OCI-LY1 (cell line): ENCODE results near the gene LGALS12.

Source experiments
- H2AFZ ChIP-seq: fragments of 200-600 bp; sonication (generic), shearing (Covaris generic); 2 replicates; pipeline ENCODE4 v1.6.0; 2014; ENCODE audit warnings: antibody characterized with exemption, mild to moderate bottlenecking, low read length
- H3F3A ChIP-seq: fragments of 200-600 bp; sonication (generic), shearing (Covaris generic); 2 replicates; pipeline ENCODE4 v1.6.0; 2014; ENCODE audit warnings: mild to moderate bottlenecking, antibody characterized with exemption, low read length, moderate library complexity; ENCODE audit not compliant: insufficient read depth
- H3K27ac ChIP-seq: fragments of 200-600 bp; sonication (generic); 2 replicates; pipeline ENCODE4 v1.5.1; 2014; ENCODE audit warnings: low read length, mixed run types, mild to moderate bottlenecking, low read depth; ENCODE audit not compliant: poor library complexity, severe bottlenecking
- H3K27me3 ChIP-seq: fragments of 200-600 bp; sonication (generic); 2 replicates; pipeline ENCODE4 v1.6.0; 2014; ENCODE audit warnings: antibody characterized with exemption, mild to moderate bottlenecking, low read length, moderate library complexity; ENCODE audit not compliant: insufficient read depth
- H3K36me3 ChIP-seq: fragments of 200-600 bp; sonication (generic); 2 replicates; pipeline ENCODE4 v1.6.1; 2014; ENCODE audit warnings: mild to moderate bottlenecking, antibody characterized with exemption, low read length, moderate library complexity, mixed read lengths; ENCODE audit not compliant: insufficient read depth
- H3K4me1 ChIP-seq: fragments of 200-600 bp; sonication (generic); 2 replicates; pipeline ENCODE4 v1.5.1; 2014; ENCODE audit warnings: mild to moderate bottlenecking, low read length, moderate library complexity; ENCODE audit not compliant: insufficient read depth, severe bottlenecking
- H3K4me2 ChIP-seq: fragments of 200-600 bp; sonication (generic), shearing (Covaris generic); 2 replicates; pipeline ENCODE4 v1.6.1; 2014; ENCODE audit warnings: low read length
- H3K4me3 ChIP-seq: fragments of 200-600 bp; sonication (generic); 2 replicates; pipeline ENCODE4 v1.5.1; 2014; ENCODE audit warnings: low read length, low read depth, mild to moderate bottlenecking, mixed read lengths; ENCODE audit not compliant: poor library complexity, severe bottlenecking
- H3K79me2 ChIP-seq: fragments of 200-600 bp; shearing (Covaris generic); 2 replicates; pipeline ENCODE4 v1.6.1; 2016; ENCODE audit warnings: mixed run types, low read length, mixed read lengths; ENCODE audit not compliant: insufficient read depth
- H3K9ac ChIP-seq: fragments of 200-600 bp; sonication (generic), shearing (Covaris generic); 2 replicates; pipeline ENCODE4 v1.6.1; 2014; ENCODE audit warnings: mild to moderate bottlenecking, low read length, mixed read lengths
- H3K9me2 ChIP-seq: fragments of 200-600 bp; sonication (generic), shearing (Covaris generic); 2 replicates; pipeline ENCODE4 v1.6.1; 2014; ENCODE audit warnings: low read depth, mild to moderate bottlenecking, low read length, mixed read lengths
- H3K9me3 ChIP-seq: fragments of 200-600 bp; shearing (Covaris generic); 2 replicates; pipeline ENCODE4 v1.6.1; 2014; ENCODE audit warnings: low read length, mixed read lengths
- H4K20me1 ChIP-seq: fragments of 200-600 bp; sonication (generic), shearing (Covaris generic); 2 replicates; pipeline ENCODE4 v1.6.0; 2016; ENCODE audit warnings: mild to moderate bottlenecking, low read length; ENCODE audit not compliant: insufficient read depth
- EZH2 ChIP-seq: fragments of 200-600 bp; sonication (generic), shearing (Covaris generic); IDR thresholded peaks from 2 replicates; pipeline ENCODE4 v1.8.0; 2017; ENCODE audit warnings: borderline replicate concordance, mixed run types, mild to moderate bottlenecking, antibody characterized with exemption, low read length, moderate library complexity, mixed read lengths
- TF ChIP-seq, protein P1 (sequence below): fragments of 200-600 bp; sonication (generic), shearing (Covaris generic); IDR thresholded peaks from 2 replicates; pipeline ENCODE4 v1.5.1; 2017; ENCODE audit warnings: mild to moderate bottlenecking, antibody characterized with exemption, low read length, moderate library complexity, mixed read lengths

LGALS12 gene

DNA sequence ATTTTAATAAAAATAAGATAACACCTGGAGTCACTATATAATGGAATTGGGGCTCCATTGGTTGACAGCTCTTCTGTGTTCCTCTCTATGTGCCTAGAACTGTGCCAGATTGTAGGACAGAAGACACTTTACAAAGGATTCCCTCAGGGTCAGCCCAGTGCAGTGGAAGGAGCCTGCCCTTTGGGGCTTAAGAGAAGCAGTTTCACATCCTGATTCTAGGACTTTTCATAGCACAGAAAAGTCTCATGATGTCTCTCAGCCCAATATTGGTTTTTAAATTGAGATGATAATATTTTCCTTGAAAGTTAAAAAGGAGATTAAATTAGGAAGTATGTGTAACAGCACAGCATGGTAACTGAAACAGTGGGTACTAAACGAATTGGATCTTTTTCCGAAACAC is 37.8 kb downstream of the LGALS12 start:
- Histone ChIP-seq H3K4me1 (no peaks in the 10 kb centered on the region), H3K9me2 (no peaks in the 10 kb centered on the region), H3K4me2 (no peak overlapping the region), H3K9ac (no peak overlapping the region), H3K79me2 (no peaks in the 10 kb centered on the region), H4K20me1 (no peaks in the 10 kb centered on the region), H3K27ac (no peak overlapping the region), H3K4me3 (no peak overlapping the region), H3F3A (no peaks in the 10 kb centered on the region), H3K36me3 (no peaks in the 10 kb centered on the region), H3K27me3 (no peaks in the 10 kb centered on the region; the same call in 1 of the 2 replicates), H3K9me3 (no peaks in the 10 kb centered on the region), H2AFZ (no peak overlapping the region)
- TF ChIP-seq, protein P1, sequence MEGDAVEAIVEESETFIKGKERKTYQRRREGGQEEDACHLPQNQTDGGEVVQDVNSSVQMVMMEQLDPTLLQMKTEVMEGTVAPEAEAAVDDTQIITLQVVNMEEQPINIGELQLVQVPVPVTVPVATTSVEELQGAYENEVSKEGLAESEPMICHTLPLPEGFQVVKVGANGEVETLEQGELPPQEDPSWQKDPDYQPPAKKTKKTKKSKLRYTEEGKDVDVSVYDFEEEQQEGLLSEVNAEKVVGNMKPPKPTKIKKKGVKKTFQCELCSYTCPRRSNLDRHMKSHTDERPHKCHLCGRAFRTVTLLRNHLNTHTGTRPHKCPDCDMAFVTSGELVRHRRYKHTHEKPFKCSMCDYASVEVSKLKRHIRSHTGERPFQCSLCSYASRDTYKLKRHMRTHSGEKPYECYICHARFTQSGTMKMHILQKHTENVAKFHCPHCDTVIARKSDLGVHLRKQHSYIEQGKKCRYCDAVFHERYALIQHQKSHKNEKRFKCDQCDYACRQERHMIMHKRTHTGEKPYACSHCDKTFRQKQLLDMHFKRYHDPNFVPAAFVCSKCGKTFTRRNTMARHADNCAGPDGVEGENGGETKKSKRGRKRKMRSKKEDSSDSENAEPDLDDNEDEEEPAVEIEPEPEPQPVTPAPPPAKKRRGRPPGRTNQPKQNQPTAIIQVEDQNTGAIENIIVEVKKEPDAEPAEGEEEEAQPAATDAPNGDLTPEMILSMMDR: no peak
- TF ChIP-seq EZH2: no peak

DNA sequence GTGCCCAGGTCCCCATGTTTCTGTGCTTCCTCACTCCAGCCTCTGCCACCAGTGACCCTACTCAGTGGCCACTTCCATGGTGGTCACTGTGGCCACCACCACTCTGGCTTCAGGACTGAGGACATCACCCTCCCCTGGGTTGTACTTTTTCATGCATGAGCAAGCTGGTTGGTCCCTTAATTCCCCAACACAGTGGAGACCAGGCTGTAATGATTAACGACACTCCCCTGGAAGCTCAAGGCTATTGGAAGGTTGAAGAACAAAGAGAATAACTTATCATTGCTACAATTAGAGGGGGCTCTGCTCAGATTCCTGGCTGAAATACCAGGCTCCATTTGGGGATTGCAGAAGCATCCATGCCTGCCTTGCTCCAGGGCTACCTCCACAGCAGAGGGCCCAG is 41.2 kb downstream of the LGALS12 start:
- Histone ChIP-seq H3K9me2 (no peaks in the 10 kb centered on the region), H3K27me3 (no peaks in the 10 kb centered on the region; the same call in 1 of the 2 replicates), H3K4me1 (no peaks in the 10 kb centered on the region), H2AFZ (no peak overlapping the region), H3K4me2 (no peak overlapping the region), H3K27ac (no peak overlapping the region), H3K36me3 (no peaks in the 10 kb centered on the region), H3F3A (no peaks in the 10 kb centered on the region), H3K9me3 (no peaks in the 10 kb centered on the region), H3K79me2 (no peaks in the 10 kb centered on the region), H4K20me1 (no peaks in the 10 kb centered on the region), H3K9ac (no peak overlapping the region), H3K4me3 (no peak overlapping the region)
- TF ChIP-seq, protein P1: no peak
- no peak for TF ChIP-seq EZH2

DNA sequence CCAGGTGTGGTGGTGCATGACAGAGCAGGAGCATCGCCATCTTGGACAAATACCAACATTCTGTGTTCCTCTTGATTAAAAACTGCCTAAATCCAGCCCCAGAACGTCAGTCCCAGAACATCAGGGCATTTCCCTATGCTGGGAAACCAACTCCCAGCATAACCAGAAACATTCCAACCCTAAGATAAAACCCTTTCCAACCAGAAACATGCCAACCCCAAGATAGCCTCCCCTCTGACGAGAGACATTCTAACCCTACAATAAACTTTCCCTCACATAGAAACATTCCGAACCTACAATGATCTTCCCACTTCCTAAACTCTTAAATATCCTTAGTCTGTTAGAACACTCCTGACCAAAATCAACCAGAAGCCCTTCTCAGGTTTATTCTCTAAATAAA is 42.3 kb downstream of the LGALS12 start:
- H3K9me3 ChIP-seq: no peaks in the 10 kb centered on the region
- no peak overlapping the region for H3K27ac ChIP-seq
- H3F3A ChIP-seq: no peaks in the 10 kb centered on the region
- H3K36me3 ChIP-seq: no peaks in the 10 kb centered on the region
- no peaks in the 10 kb centered on the region for H3K4me1 ChIP-seq
- H3K4me3 ChIP-seq: no peak overlapping the region
- no peak overlapping the region for H3K4me2 ChIP-seq
- H2AFZ ChIP-seq: no peak overlapping the region
- no peaks in the 10 kb centered on the region; the same call in 1 of the 2 replicates for H3K27me3 ChIP-seq
- TF ChIP-seq EZH2: no peak
- TF ChIP-seq, protein P1: no peak
- H3K9ac ChIP-seq: no peak overlapping the region
- no peaks in the 10 kb centered on the region for H3K79me2 ChIP-seq
- H3K9me2 ChIP-seq: no peaks in the 10 kb centered on the region
- H4K20me1 ChIP-seq: no peaks in the 10 kb centered on the region
